HEK293 (cell line): ENCODE results near the gene CSMD2.

Experiments
- FEZF1 ChIP-seq: fragments of 450-650 bp; formaldehyde crosslinking; IDR thresholded peaks from 2 replicates; pipeline ENCODE4 v1.5.1; 2016; ENCODE audit warnings: missing biosample characterization, missing genetic modification characterization
- GLIS2 ChIP-seq: fragments of 450-650 bp; formaldehyde crosslinking; IDR thresholded peaks from 2 replicates; pipeline ENCODE4 v1.5.1; 2016; ENCODE audit warnings: missing biosample characterization, missing genetic modification characterization
- PBX3 ChIP-seq: sonication (generic); formaldehyde crosslinking; IDR thresholded peaks from 2 replicates; pipeline ENCODE4 v1.8.1; 2022; ENCODE audit warnings: mild to moderate bottlenecking, moderate library complexity, missing genetic modification reagents
- ZBTB49 ChIP-seq: fragments of 450-650 bp; formaldehyde crosslinking; IDR thresholded peaks from 2 replicates; pipeline ENCODE4 v1.5.1; 2016; ENCODE audit warnings: missing biosample characterization, missing genetic modification characterization, low read depth
- TF ChIP-seq, protein P1 (sequence below): fragments of 450-650 bp; formaldehyde crosslinking; IDR thresholded peaks from 2 replicates; pipeline ENCODE4 v1.5.1; 2016; ENCODE audit warnings: missing biosample characterization, missing genetic modification characterization
- TF ChIP-seq, protein P2 (sequence below): fragments of 450-650 bp; formaldehyde crosslinking; conservative IDR thresholded peaks from 2 replicates; pipeline ENCODE4 v1.5.1; 2016; ENCODE audit warnings: low read depth, missing biosample characterization, missing genetic modification characterization

- TF ChIP-seq, protein P1, sequence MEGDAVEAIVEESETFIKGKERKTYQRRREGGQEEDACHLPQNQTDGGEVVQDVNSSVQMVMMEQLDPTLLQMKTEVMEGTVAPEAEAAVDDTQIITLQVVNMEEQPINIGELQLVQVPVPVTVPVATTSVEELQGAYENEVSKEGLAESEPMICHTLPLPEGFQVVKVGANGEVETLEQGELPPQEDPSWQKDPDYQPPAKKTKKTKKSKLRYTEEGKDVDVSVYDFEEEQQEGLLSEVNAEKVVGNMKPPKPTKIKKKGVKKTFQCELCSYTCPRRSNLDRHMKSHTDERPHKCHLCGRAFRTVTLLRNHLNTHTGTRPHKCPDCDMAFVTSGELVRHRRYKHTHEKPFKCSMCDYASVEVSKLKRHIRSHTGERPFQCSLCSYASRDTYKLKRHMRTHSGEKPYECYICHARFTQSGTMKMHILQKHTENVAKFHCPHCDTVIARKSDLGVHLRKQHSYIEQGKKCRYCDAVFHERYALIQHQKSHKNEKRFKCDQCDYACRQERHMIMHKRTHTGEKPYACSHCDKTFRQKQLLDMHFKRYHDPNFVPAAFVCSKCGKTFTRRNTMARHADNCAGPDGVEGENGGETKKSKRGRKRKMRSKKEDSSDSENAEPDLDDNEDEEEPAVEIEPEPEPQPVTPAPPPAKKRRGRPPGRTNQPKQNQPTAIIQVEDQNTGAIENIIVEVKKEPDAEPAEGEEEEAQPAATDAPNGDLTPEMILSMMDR (tag by site-specific recombination) = no peak
- TF ChIP-seq GLIS2 (tag by site-specific recombination) = no peak
- no peak for TF ChIP-seq FEZF1 (tag by site-specific recombination)
- TF ChIP-seq ZBTB49 = no peak
- TF ChIP-seq, protein P2, sequence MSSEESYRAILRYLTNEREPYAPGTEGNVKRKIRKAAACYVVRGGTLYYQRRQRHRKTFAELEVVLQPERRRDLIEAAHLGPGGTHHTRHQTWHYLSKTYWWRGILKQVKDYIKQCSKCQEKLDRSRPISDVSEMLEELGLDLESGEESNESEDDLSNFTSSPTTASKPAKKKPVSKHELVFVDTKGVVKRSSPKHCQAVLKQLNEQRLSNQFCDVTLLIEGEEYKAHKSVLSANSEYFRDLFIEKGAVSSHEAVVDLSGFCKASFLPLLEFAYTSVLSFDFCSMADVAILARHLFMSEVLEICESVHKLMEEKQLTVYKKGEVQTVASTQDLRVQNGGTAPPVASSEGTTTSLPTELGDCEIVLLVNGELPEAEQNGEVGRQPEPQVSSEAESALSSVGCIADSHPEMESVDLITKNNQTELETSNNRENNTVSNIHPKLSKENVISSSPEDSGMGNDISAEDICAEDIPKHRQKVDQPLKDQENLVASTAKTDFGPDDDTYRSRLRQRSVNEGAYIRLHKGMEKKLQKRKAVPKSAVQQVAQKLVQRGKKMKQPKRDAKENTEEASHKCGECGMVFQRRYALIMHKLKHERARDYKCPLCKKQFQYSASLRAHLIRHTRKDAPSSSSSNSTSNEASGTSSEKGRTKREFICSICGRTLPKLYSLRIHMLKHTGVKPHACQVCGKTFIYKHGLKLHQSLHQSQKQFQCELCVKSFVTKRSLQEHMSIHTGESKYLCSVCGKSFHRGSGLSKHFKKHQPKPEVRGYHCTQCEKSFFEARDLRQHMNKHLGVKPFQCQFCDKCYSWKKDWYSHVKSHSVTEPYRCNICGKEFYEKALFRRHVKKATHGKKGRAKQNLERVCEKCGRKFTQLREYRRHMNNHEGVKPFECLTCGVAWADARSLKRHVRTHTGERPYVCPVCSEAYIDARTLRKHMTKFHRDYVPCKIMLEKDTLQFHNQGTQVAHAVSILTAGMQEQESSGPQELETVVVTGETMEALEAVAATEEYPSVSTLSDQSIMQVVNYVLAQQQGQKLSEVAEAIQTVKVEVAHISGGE (tag by site-specific recombination) = no peak
- TF ChIP-seq PBX3 (CRISPR knock-in tag) = no peak
These were observed 445.7 kb downstream of the CSMD2 start for GRCh38 chr1:33719326-33719725.
